Endometrial microvascular endothelial cells (primary cell): Measurements from ENCODE around the gene STAG1. TPM values are rescaled to one million over a fixed set of nuclear protein-coding genes. Genes with fewer than 3 reads are reported as not detected.
"Not testable (repeated sequence)": the region's sequence is repeated elsewhere in the genome, so short reads cannot be mapped to it uniquely, and the experiment has no call there.

ENCODE experiments used
- in situ Hi-C: cut with HindIII; loops from 2 replicates; pipeline ENCODE4 v1.10.0; 2017; ENCODE audit warnings: low sequenced_read_pairs, low pct_unique_long_range_greater_than_20kb; ENCODE audit errors: inconsistent ontology term
- total RNA-seq: library from RNA; depleted of rRNA; stranded (reverse); fragments of >200 nt; gene quantifications from one replicate; pipeline ENCODE4 v1.2.3, GENCODE V29; 2015; ENCODE audit errors: inconsistent ontology term

Gene STAG1
- total RNA-seq, 1 donor from 2014 or later: 26.3 TPM

GRCh38 chr3:136667081-136667480 lies 85.1 kb downstream of the STAG1 start:
- in situ Hi-C loops: no loop called here

GRCh38 chr3:136666301-136666700 lies 85.9 kb downstream of the STAG1 start:
- in situ Hi-C loops: not testable (repeated sequence)

- in situ Hi-C loops: no loop called here
Measured at GRCh38 chr3:136664771-136665170, 87.4 kb downstream of the STAG1 start.

GRCh38 chr3:136661282-136661681 lies 90.9 kb downstream of the STAG1 start:
- in situ Hi-C loops: no loop called here

- in situ Hi-C loops: no loop called here
Measured at GRCh38 chr3:136658946-136659682, 93.1 kb downstream of the STAG1 start.

- in situ Hi-C loops: no loop called here
Measured at GRCh38 chr3:136657526-136657925, 94.7 kb downstream of the STAG1 start.

GRCh38 chr3:136653628-136654027 lies 98.5 kb downstream of the STAG1 start:
- in situ Hi-C loops: no loop called here

- in situ Hi-C loops: no loop called here
Measured at GRCh38 chr3:136651581-136651980, 100.6 kb downstream of the STAG1 start.

- in situ Hi-C loops: no loop called here
Measured at GRCh38 chr3:136650461-136650860, 101.7 kb downstream of the STAG1 start.

- in situ Hi-C loops: no loop called here
Measured at GRCh38 chr3:136645915-136646314, 106.3 kb downstream of the STAG1 start.

- in situ Hi-C loops: no loop called here
Measured at GRCh38 chr3:136644212-136644611, 108.0 kb downstream of the STAG1 start.

- in situ Hi-C loops: not testable (repeated sequence)
Measured at GRCh38 chr3:136643380-136643779, 108.8 kb downstream of the STAG1 start.

- in situ Hi-C loops: no loop called here
Measured at GRCh38 chr3:136642711-136643110, 109.5 kb downstream of the STAG1 start.

GRCh38 chr3:136639069-136639468 lies 113.1 kb downstream of the STAG1 start:
- in situ Hi-C loops: no loop called here

GRCh38 chr3:136637176-136637575 lies 115.0 kb downstream of the STAG1 start:
- in situ Hi-C loops: no loop called here

- in situ Hi-C loops: no loop called here
Measured at GRCh38 chr3:136634821-136635220, 117.4 kb downstream of the STAG1 start.

- in situ Hi-C loops: no loop called here
Measured at GRCh38 chr3:136632625-136633081, 119.5 kb downstream of the STAG1 start.

- in situ Hi-C loops: no loop called here
Measured at GRCh38 chr3:136631424-136631823, 120.8 kb downstream of the STAG1 start.

- in situ Hi-C loops: no loop called here
Measured at GRCh38 chr3:136630915-136631314, 121.3 kb downstream of the STAG1 start.

GRCh38 chr3:136626493-136626892 lies 125.7 kb downstream of the STAG1 start:
- in situ Hi-C loops: no loop called here
